ENCODE results near the gene FTO.

- TF ChIP-seq POLR2A (IDR thresholded peaks at IDR 0.05) (no peak), CTCF (IDR thresholded peaks at IDR 0.05) (no peak)
These were observed 412.2 kb downstream of the FTO start for GRCh38 chr16:54116124-54116655.

All from uterus (tissue), 2 donors.